G401.6 (cell line): ENCODE results near the gene ZFPM1.
"Not testable (repeated sequence)": the region's sequence is repeated elsewhere in the genome, so short reads cannot be mapped to it uniquely, and the experiment has no call there.

Source experiments
- FAIRE-seq: peaks from 2 replicates; lab custom pipeline; 2012; peaks lifted over from hg19 to GRCh38; lab: Jason Lieb, UNC

The ZFPM1 gene

GRCh38 chr16:88453217-88453531, at the start of gene ZFPM1:
TSS of gene ZFPM1 (plus strand) at chr16:88453280. CDS start at chr16:88453639, 359 bp downstream.
- FAIRE-seq = no peak

GRCh38 chr16:88403794-88404581, 49.1 kb upstream of the ZFPM1 start:
- no peak for FAIRE-seq

GRCh38 chr16:88404769-88405168, 48.3 kb upstream of the ZFPM1 start:
- no peak for FAIRE-seq

GRCh38 chr16:88405216-88406060, 47.6 kb upstream of the ZFPM1 start:
- FAIRE-seq = no peak

- no peak for FAIRE-seq
These were observed 46.7 kb upstream of the ZFPM1 start for GRCh38 chr16:88406096-88407041.

GRCh38 chr16:88407042-88407420, 46.0 kb upstream of the ZFPM1 start:
- no peak for FAIRE-seq

- FAIRE-seq = no peak
These were observed 45.3 kb upstream of the ZFPM1 start for GRCh38 chr16:88407807-88408206.

- FAIRE-seq = no peak
These were observed 44.4 kb upstream of the ZFPM1 start for GRCh38 chr16:88408561-88409142.

GRCh38 chr16:88409296-88410065, 43.6 kb upstream of the ZFPM1 start:
- no peak for FAIRE-seq

GRCh38 chr16:88410297-88410968, 42.6 kb upstream of the ZFPM1 start:
- not testable (repeated sequence) for FAIRE-seq

- FAIRE-seq = no peak
These were observed 41.0 kb upstream of the ZFPM1 start for GRCh38 chr16:88411951-88412576.

- FAIRE-seq = no peak
These were observed 40.3 kb upstream of the ZFPM1 start for GRCh38 chr16:88412766-88413165.

- no peak for FAIRE-seq
These were observed 39.8 kb upstream of the ZFPM1 start for GRCh38 chr16:88413231-88413630.

- FAIRE-seq = no peak
These were observed 39.4 kb upstream of the ZFPM1 start for GRCh38 chr16:88413631-88414030.

- no peak for FAIRE-seq
These were observed 38.3 kb upstream of the ZFPM1 start for GRCh38 chr16:88414521-88415380.

GRCh38 chr16:88415381-88415705, 37.7 kb upstream of the ZFPM1 start:
- no peak for FAIRE-seq

GRCh38 chr16:88415713-88416323, 37.3 kb upstream of the ZFPM1 start:
- FAIRE-seq = no peak

GRCh38 chr16:88416686-88417085, 36.4 kb upstream of the ZFPM1 start:
- no peak for FAIRE-seq
